Measurements from ENCODE around the gene CSTPP1.
"Not testable (repeated sequence)": the region's sequence is repeated elsewhere in the genome, so short reads cannot be mapped to it uniquely, and the experiment has no call there.

Gene CSTPP1

GRCh38 chr11:47050284-47050683 lies 113.7 kb downstream of the CSTPP1 start:
- DNase-seq (ENCODE audit: low read depth) = no peak

- DNase-seq (ENCODE audit: low read depth) = peak; percentile 62
These were observed 114.7 kb downstream of the CSTPP1 start for GRCh38 chr11:47051217-47051616.

- no peak for DNase-seq (ENCODE audit: low read depth)
These were observed 115.6 kb downstream of the CSTPP1 start for GRCh38 chr11:47052165-47052564.

- no peak for DNase-seq (ENCODE audit: low read depth)
These were observed 116.0 kb downstream of the CSTPP1 start for GRCh38 chr11:47052576-47052975.

GRCh38 chr11:47055534-47055933 lies 119.0 kb downstream of the CSTPP1 start:
- no peak for DNase-seq (ENCODE audit: low read depth)

GRCh38 chr11:47056261-47056915 lies 119.8 kb downstream of the CSTPP1 start:
- peak; percentile 61 for DNase-seq (ENCODE audit: low read depth)

GRCh38 chr11:47057365-47057764 lies 120.8 kb downstream of the CSTPP1 start:
- no peak for DNase-seq (ENCODE audit: low read depth)

GRCh38 chr11:47060807-47061206 lies 124.2 kb downstream of the CSTPP1 start:
- DNase-seq (ENCODE audit: low read depth) = peak; percentile 64

GRCh38 chr11:47061429-47062178 lies 125.0 kb downstream of the CSTPP1 start:
- DNase-seq (ENCODE audit: low read depth) = no peak

GRCh38 chr11:47062736-47063135 lies 126.2 kb downstream of the CSTPP1 start:
- no peak for DNase-seq (ENCODE audit: low read depth)

GRCh38 chr11:47067401-47067800 lies 130.8 kb downstream of the CSTPP1 start:
- DNase-seq (ENCODE audit: low read depth) = no peak

GRCh38 chr11:47070769-47071168 lies 134.2 kb downstream of the CSTPP1 start:
- no peak for DNase-seq (ENCODE audit: low read depth)

- DNase-seq (ENCODE audit: low read depth) = no peak
These were observed 134.8 kb downstream of the CSTPP1 start for GRCh38 chr11:47071341-47071740.

- DNase-seq (ENCODE audit: low read depth) = no peak
These were observed 135.3 kb downstream of the CSTPP1 start for GRCh38 chr11:47071791-47072261.

GRCh38 chr11:47078751-47079521 lies 142.4 kb downstream of the CSTPP1 start:
- DNase-seq (ENCODE audit: low read depth) = peak; percentile 34

GRCh38 chr11:47080775-47081174 lies 144.2 kb downstream of the CSTPP1 start:
- DNase-seq (ENCODE audit: low read depth) = not testable (repeated sequence)

GRCh38 chr11:47083913-47084312 lies 147.4 kb downstream of the CSTPP1 start:
- DNase-seq (ENCODE audit: low read depth) = peak; percentile 91

- DNase-seq (ENCODE audit: low read depth) = no peak
These were observed 151.2 kb downstream of the CSTPP1 start for GRCh38 chr11:47087801-47088200.

- no peak for DNase-seq (ENCODE audit: low read depth)
These were observed 157.0 kb downstream of the CSTPP1 start for GRCh38 chr11:47093541-47093940.

- DNase-seq (ENCODE audit: low read depth) = not testable (repeated sequence)
These were observed 160.3 kb downstream of the CSTPP1 start for GRCh38 chr11:47096871-47097270.

GRCh38 chr11:47098223-47098622 lies 161.7 kb downstream of the CSTPP1 start:
- not testable (repeated sequence) for DNase-seq (ENCODE audit: low read depth)

GRCh38 chr11:47099214-47099917 lies 162.8 kb downstream of the CSTPP1 start:
- DNase-seq (ENCODE audit: low read depth) = peak; percentile 33

Measured in EH (cell line).